ENCODE results near the gene CUX1.
A peak's percentile ranks its signal among the peaks of the same experiment; 100 is the strongest.
"Not testable (repeated sequence)": the region's sequence is repeated elsewhere in the genome, so short reads cannot be mapped to it uniquely, and the experiment has no call there.

Gene CUX1

GRCh38 chr7:102228935-102229334 lies 411.5 kb downstream of the CUX1 start:
- DNase-seq: no peak

- DNase-seq: not testable (repeated sequence)
These were observed 412.7 kb downstream of the CUX1 start for GRCh38 chr7:102230162-102230561.

GRCh38 chr7:102230593-102230992 lies 413.2 kb downstream of the CUX1 start:
- DNase-seq: no peak

- DNase-seq: no peak
These were observed 415.3 kb downstream of the CUX1 start for GRCh38 chr7:102232611-102233286.

- DNase-seq: no peak
These were observed 416.7 kb downstream of the CUX1 start for GRCh38 chr7:102234131-102234530.

GRCh38 chr7:102234801-102235550 lies 417.6 kb downstream of the CUX1 start:
- DNase-seq: no peak

- DNase-seq: no peak
These were observed 418.7 kb downstream of the CUX1 start for GRCh38 chr7:102236102-102236501.

- peak in 43 of 56 donors; percentile 7 to 70 (median 28) for DNase-seq
These were observed 419.3 kb downstream of the CUX1 start for GRCh38 chr7:102236592-102237287.

GRCh38 chr7:102239206-102239820 lies 421.9 kb downstream of the CUX1 start:
- no peak for DNase-seq

GRCh38 chr7:102241431-102241830 lies 424.0 kb downstream of the CUX1 start:
- no peak for DNase-seq

GRCh38 chr7:102244601-102245000 lies 427.2 kb downstream of the CUX1 start:
- no peak for DNase-seq

GRCh38 chr7:102248081-102248455 lies 430.6 kb downstream of the CUX1 start:
- DNase-seq: no peak

- no peak for DNase-seq
These were observed 431.3 kb downstream of the CUX1 start for GRCh38 chr7:102248456-102249395.

GRCh38 chr7:102251531-102252365 lies 434.3 kb downstream of the CUX1 start:
- DNase-seq: no peak

GRCh38 chr7:102252366-102252982 lies 435.0 kb downstream of the CUX1 start:
- DNase-seq: no peak

GRCh38 chr7:102253066-102253972 lies 435.9 kb downstream of the CUX1 start:
- no peak for DNase-seq

- no peak for DNase-seq
These were observed 436.5 kb downstream of the CUX1 start for GRCh38 chr7:102253973-102254370.

- DNase-seq: no peak
These were observed 437.1 kb downstream of the CUX1 start for GRCh38 chr7:102254521-102254920.

Data from nucleus accumbens (tissue), 56 donors.